K562 (cell line): ENCODE data around the gene KRI1. TPM values are rescaled to one million over a fixed set of nuclear protein-coding genes. Genes with fewer than 3 reads are reported as not detected.
A peak's percentile ranks its signal among the peaks of the same experiment; 100 is the strongest.

Source experiments
- CREB1 ChIP-seq, 2 experiments: sonication (generic) in 1 of 2; formaldehyde crosslinking in 1 of 2; IDR thresholded peaks; 2 replicates each; pipeline versions ENCODE4 v1.6.1 to v1.8.0; 2012 to 2022; ENCODE audit warnings: inconsistent platforms in 1 of 2, mild to moderate bottlenecking in 1 of 2, missing genetic modification reagents in 1 of 2, moderate library complexity in 1 of 2
- ETS2 ChIP-seq: IDR thresholded peaks from 2 replicates; pipeline ENCODE4 v1.6.1; 2016; ENCODE audit warnings: borderline replicate concordance, missing genetic modification characterization, mild to moderate bottlenecking, moderate library complexity, missing compliant biosample characterization; ENCODE audit not compliant: poor library complexity, severe bottlenecking
- ETV1 ChIP-seq: fragments of 450-650 bp; conservative IDR thresholded peaks from 2 replicates; pipeline ENCODE4 v1.6.1; 2016; ENCODE audit warnings: missing genetic modification characterization, control low read depth, low read depth, missing compliant biosample characterization
- ETV5 ChIP-seq: sonication (generic); formaldehyde crosslinking; IDR thresholded peaks from 2 replicates; pipeline ENCODE4 v1.4.0; 2020; ENCODE audit warnings: low read depth, mild to moderate bottlenecking, missing genetic modification reagents
- GTF2B ChIP-seq: IDR thresholded peaks from 2 replicates; pipeline ENCODE4 v1.6.1; 2011; ENCODE audit not compliant: insufficient read length; ENCODE audit errors: extremely low read depth
- HDAC2 ChIP-seq: fragments of 450-650 bp; IDR thresholded peaks from 2 replicates; pipeline ENCODE4 v1.6.1; 2016; ENCODE audit warnings: mild to moderate bottlenecking
- MED1 ChIP-seq: sonication (generic); formaldehyde crosslinking; IDR thresholded peaks from 2 replicates; pipeline ENCODE4 v1.8.1; 2023; ENCODE audit warnings: missing genetic modification reagents, borderline replicate concordance
- PHTF2 ChIP-seq: fragments of 250-450 bp; sonication (Bioruptor Pico); IDR thresholded peaks from 2 replicates; pipeline ENCODE4 v1.5.0; 2021; ENCODE audit warnings: mild to moderate bottlenecking
- REST ChIP-seq, 2 experiments: fragments of 450-650 bp; formaldehyde crosslinking in 1 of 2; IDR thresholded peaks; 2 replicates each; pipeline versions ENCODE4 v1.4.0 to v1.6.1; 2014 to 2020; ENCODE audit warnings: mild to moderate bottlenecking in 2 of 2, borderline replicate concordance in 1 of 2, low read depth in 1 of 2
- RFX5 ChIP-seq: IDR thresholded peaks from 2 replicates; pipeline ENCODE4 v1.6.1; 2011; ENCODE audit warnings: low read depth, mild to moderate bottlenecking, improper control_type of control experiment, low read length
- RUNX1 ChIP-seq: sonication (generic); IDR thresholded peaks from 2 replicates; pipeline ENCODE4 v1.6.1; 2016; ENCODE audit warnings: antibody characterized with exemption, low read depth
- SRSF7 ChIP-seq: fragments of 200-400 bp; formaldehyde crosslinking; optimal IDR thresholded peaks from 2 replicates; pipeline ENCODE3; 2017; ENCODE audit warnings: mild to moderate bottlenecking, low read depth, low read length
- TBL1XR1 ChIP-seq, 2 experiments: IDR thresholded peaks; 2 replicates each; pipeline ENCODE4 v1.6.1; 2012; ENCODE audit warnings: improper control_type of control experiment in 2 of 2, low read length in 2 of 2, mild to moderate bottlenecking in 1 of 2
- TCF7L2 ChIP-seq: fragments of 150-350 bp; IDR thresholded peaks from 2 replicates; pipeline ENCODE4 v1.6.1; 2016; ENCODE audit warnings: low read depth, mild to moderate bottlenecking, low read length, moderate library complexity
- ZNF24 ChIP-seq: fragments of 450-650 bp; IDR thresholded peaks from 2 replicates; pipeline ENCODE4 v1.6.1; 2016
- ZNF282 ChIP-seq: sonication (generic); formaldehyde crosslinking; IDR thresholded peaks from 2 replicates; pipeline ENCODE4 v1.8.1; 2023; ENCODE audit warnings: missing genetic modification reagents
- ZNF655 ChIP-seq: fragments of 250-450 bp; sonication (Bioruptor Pico); IDR thresholded peaks from 2 replicates; pipeline ENCODE4 v1.5.0; 2021
- polyA plus RNA-seq, 8 experiments: library from polyadenylated mRNA; depleted of rRNA in 4 of 8; stranded (reverse) in 5 of 8; unstranded in 3 of 8; fragments of >200 nt; fragmentation: Nextera tagmentation in 2 of 8; fragmentation: Illumina TruSeq in 1 of 8; extraction: Ambion mirVana in 2 of 8; extraction: Trizol in 1 of 8; gene quantifications; 2 replicates each; pipeline versions ENCODE4 v1.2.1 to v1.2.3, GENCODE V29; 2011 to 2014; ENCODE audit warnings: inconsistent platforms in 1 of 8, missing spikeins in 1 of 8
- total RNA-seq, 7 experiments: library from RNA; depleted of rRNA in 6 of 7; stranded (reverse); fragments of >200 nt in 6 of 7; fragmentation: Illumina TruSeq in 2 of 7; extraction: Trizol in 2 of 7; gene quantifications; 2 replicates each; pipeline versions ENCODE4 v1.2.1 to v1.2.3, GENCODE V29; 2011 to 2021; ENCODE audit warnings: low replicate concordance in 1 of 7

The KRI1 gene
- total and polyA plus RNA-seq, 9 of the 15 experiments (the other 6 are each of a cell fraction or from before 2014, with no cell fraction given) = 1.1 to 50.7 (median 24.7) TPM

GRCh38 chr19:10568826-10569651 is 3.2 kb upstream of the KRI1 start, which contains the start of gene CDKN2D (continued):
- TF ChIP-seq ETV5 (CRISPR knock-in tag) = 0 out of 2 replicates have a peak, but pooled peaks have one; percentile 13
- 0 out of 2 replicates have a peak, but pooled peaks have one; percentile 4 for TF ChIP-seq ETV1 (tag)
- TF ChIP-seq TBL1XR1 (IDR thresholded peaks at IDR 0.05; ENCODE audit: low read length in 2 of 2) = peak in 1 of 2 experiments; percentile 30; a peak in 1 of 4 replicates
- peak; percentile 91 for TF ChIP-seq ZNF24
- TF ChIP-seq TCF7L2 = no peak
- TF ChIP-seq GTF2B = no peak
- no peak for TF ChIP-seq PHTF2 (CRISPR knock-in tag)
- peak; percentile 86 for TF ChIP-seq HDAC2
- TF ChIP-seq ETS2 (tag) = no peak
- TF ChIP-seq RUNX1 = no peak
- TF ChIP-seq SRSF7 = no peak
- TF ChIP-seq ZNF655 = no peak
- no peak for TF ChIP-seq REST (IDR thresholded peaks at IDR 0.05; ENCODE audit: borderline replicate concordance)
- TF ChIP-seq REST (CRISPR knock-in tag; IDR thresholded peaks at IDR 0.05; ENCODE audit: low read depth) = no peak
- TF ChIP-seq ZNF282 (CRISPR knock-in tag) = 0 out of 2 replicates have a peak, but pooled peaks have one; percentile 25
- TF ChIP-seq RFX5 = peak; percentile 96
- peak; percentile 89 for TF ChIP-seq CREB1 (IDR thresholded peaks at IDR 0.05)
- TF ChIP-seq CREB1 (CRISPR knock-in tag; IDR thresholded peaks at IDR 0.05) = peak; percentile 92
- no peak for TF ChIP-seq MED1 (CRISPR knock-in tag)
